ENCODE data around the gene RNF19B. TPM values are rescaled to one million over a fixed set of nuclear protein-coding genes. Genes with fewer than 3 reads are reported as not detected.
A peak's percentile ranks its signal among the peaks of the same experiment; 100 is the strongest.

RNF19B gene
- total and polyA plus RNA-seq, 2 of the 8 experiments (the other 6 are each of a cell fraction or from before 2014, with no cell fraction given) = 9.2 to 11.2 TPM

- ChIA-PET CTCF (ENCODE audit: partially characterized antibody) (interaction anchor here (1.1 to 2.6 kb wide), 5 partner anchors 13 to 100 kb away, joined by 3 to 11 read pairs (median 4); no protein-coding TSS in a partner anchor), POLR2A (ENCODE audit: partially characterized antibody) (no interaction called here)
- Histone ChIP-seq H3K27me3 (replicated peaks in 1 of 4; ENCODE audit: control insufficient read depth in 3 of 4, extremely low read depth in 1 of 4, insufficient read depth in 3 of 4, low read length in 3 of 4) (peaks cover 12 to 52% (median 47%) of the 10 kb centered on the region in 4 experiments), H3K9me3 (ENCODE audit: insufficient read depth in 2 of 2, low read depth in 1 of 2, low read length in 1 of 2) (no peaks in the 10 kb centered on the region), H3K23me2 (ENCODE audit: low read depth, low read length) (peaks cover 11% of the 10 kb centered on the region; the same call in 1 of the 2 replicates), H4K20me1 (replicated peaks in 1 of 2; ENCODE audit: control insufficient read depth in 1 of 2, insufficient read depth in 2 of 2, low read length in 2 of 2) (peaks cover 0 to 2% of the 10 kb centered on the region in 2 experiments), H3K4me1 (replicated peaks in 1 of 4; ENCODE audit: control insufficient read depth in 3 of 4, insufficient read depth in 4 of 4, low read length in 3 of 4) (peaks cover 0 to 4% (median 2%) of the 10 kb centered on the region in 4 experiments; a peak in 5 of 7 replicates), H3K79me2 (ENCODE audit: control insufficient read depth in 1 of 2, insufficient read depth in 2 of 2, low read length in 2 of 2) (no peaks in the 10 kb centered on the region), H2BK120ac (replicated peaks; ENCODE audit: low read depth, low read length) (no peak overlapping the region), H2BK5ac (ENCODE audit: low read depth, low read length) (no peak overlapping the region), H2AK5ac (ENCODE audit: low read depth, low read length) (no peak overlapping the region), H4K8ac (ENCODE audit: extremely low read depth, insufficient read depth, low read length) (no peak overlapping the region), H3K4me2 (ENCODE audit: insufficient read depth in 1 of 2, low read depth in 2 of 2, low read length in 2 of 2) (no peak overlapping the region), H3K4me3 (ENCODE audit: extremely low read depth in 1 of 4, insufficient read depth in 2 of 4, low read depth in 3 of 4, low read length in 4 of 4) (no peak overlapping the region), H3K9ac (replicated peaks in 1 of 4; ENCODE audit: extremely low read depth in 1 of 4, low read depth in 3 of 4, low read length in 3 of 4) (no peak overlapping the region), H2BK12ac (ENCODE audit: low read depth, low read length) (no peak overlapping the region), H2BK20ac (ENCODE audit: low read length) (no peak overlapping the region), H3K79me1 (ENCODE audit: low read depth, low read length) (no peaks in the 10 kb centered on the region), H2BK15ac (ENCODE audit: low read length) (no peak overlapping the region), H4K5ac (ENCODE audit: insufficient read length, low read depth, low read length) (no peak overlapping the region), H3K4ac (replicated peaks; ENCODE audit: insufficient read length, low read depth, low read length) (no peak overlapping the region), H2AFZ (ENCODE audit: low read length) (no peak overlapping the region), H3K23ac (ENCODE audit: insufficient read length) (no peak overlapping the region), H3K36me3 (ENCODE audit: control insufficient read depth in 2 of 4, insufficient read depth in 4 of 4, low read length in 3 of 4) (no peaks in the 10 kb centered on the region), H4K91ac (replicated peaks; ENCODE audit: insufficient read length, low read length) (no peak overlapping the region), H3K14ac (ENCODE audit: insufficient read length) (no peak overlapping the region), H3K56ac (replicated peaks; ENCODE audit: insufficient read length, low read depth, low read length) (no peak overlapping the region), H3K27ac (ENCODE audit: low read depth, low read length) (no peak overlapping the region), H3K18ac (ENCODE audit: extremely low read depth, low read length) (no peak overlapping the region)
- DNase-seq (ENCODE audit: low read depth in 1 of 2, low spot score in 2 of 2) (no peak), FAIRE-seq (peak; percentile 39)
- WGBS, 2 experiments (ENCODE audit: extremely low coverage in 1 of 2, insufficient coverage in 1 of 2, insufficient read length in 1 of 2, insufficient replicate concordance in 2 of 2, low coverage in 1 of 2, low lambda C conversion rate in 2 of 2, missing lambda C conversion rate in 1 of 2) = 83% methylated on average over 2 of the region's 2 CpGs; no CpG with 5 or more reads in 1 of the 2 experiments
- TF ChIP-seq HDAC2 (IDR thresholded peaks at IDR 0.05; ENCODE audit: borderline replicate concordance in 1 of 2, low read depth in 2 of 2, low read length in 2 of 2) = no peak
These were observed 37.2 kb downstream of the RNF19B start for GRCh38 chr1:32927441-32927840.
